HEK293 (cell line): ENCODE data around the gene RUFY2.

ENCODE experiments used
- OSR2 ChIP-seq: fragments of 450-650 bp; formaldehyde crosslinking; IDR thresholded peaks from 2 replicates; pipeline ENCODE4 v1.5.1; 2016; ENCODE audit warnings: missing biosample characterization, missing genetic modification characterization
- YY1 ChIP-seq: fragments of 450-650 bp; formaldehyde crosslinking; IDR thresholded peaks from 2 replicates; pipeline ENCODE4 v1.5.1; 2018; ENCODE audit warnings: missing biosample characterization, missing genetic modification characterization
- ZNF776 ChIP-seq: fragments of 450-650 bp; formaldehyde crosslinking; IDR thresholded peaks from 2 replicates; pipeline ENCODE4 v1.5.0; 2017; ENCODE audit warnings: missing biosample characterization, missing genetic modification characterization, borderline replicate concordance
- TF ChIP-seq, protein P1 (sequence below): fragments of 450-650 bp; formaldehyde crosslinking; IDR thresholded peaks from 2 replicates; pipeline ENCODE4 v1.5.1; 2016; ENCODE audit warnings: missing biosample characterization, missing genetic modification characterization
- TF ChIP-seq, protein P2 (sequence below): fragments of 450-650 bp; formaldehyde crosslinking; conservative IDR thresholded peaks from 2 replicates; pipeline ENCODE4 v1.5.1; 2016; ENCODE audit warnings: low read depth, missing biosample characterization, missing genetic modification characterization

DNA sequence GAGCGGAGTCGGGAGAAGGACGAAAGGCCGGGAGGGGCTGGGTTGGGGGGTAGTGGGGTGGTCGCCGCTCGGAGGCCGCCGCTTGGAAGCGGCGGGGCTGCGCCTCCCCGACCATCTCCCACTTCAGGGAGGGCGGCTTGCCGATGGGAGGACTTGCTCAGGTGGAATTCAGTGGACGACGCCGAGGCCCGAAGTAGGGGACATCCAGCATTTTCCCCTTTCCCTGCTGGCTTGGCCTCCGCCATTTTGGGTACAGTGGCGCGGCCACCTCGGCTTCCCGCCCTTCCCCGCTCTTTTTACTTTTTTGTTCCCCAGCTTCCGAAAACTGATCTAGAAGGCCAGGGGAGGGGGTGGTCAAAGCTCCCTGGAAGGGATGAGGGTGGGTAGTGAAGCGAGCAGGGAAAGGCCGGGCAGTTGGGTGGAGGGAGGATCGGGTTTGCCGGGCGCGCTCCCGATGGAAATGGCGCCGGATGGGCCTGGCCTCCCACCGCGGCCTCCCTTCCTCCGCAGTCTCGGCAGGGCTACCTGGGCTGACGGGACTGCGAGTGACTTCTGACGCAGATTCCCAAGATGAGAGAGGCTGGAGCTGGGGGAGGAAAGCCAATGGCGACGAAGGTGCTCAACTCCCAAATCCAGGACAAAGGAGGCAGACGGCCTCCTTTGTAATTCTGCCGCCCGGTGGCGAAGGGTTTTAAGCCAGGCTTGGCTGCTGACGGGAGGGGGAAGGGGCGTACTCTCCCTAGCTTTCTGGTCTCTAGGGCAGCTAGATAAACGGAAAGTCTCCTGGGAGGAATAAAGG lies 74.6 kb downstream of the RUFY2 start, which contains the start of gene PBLD:
- TF ChIP-seq, protein P1, sequence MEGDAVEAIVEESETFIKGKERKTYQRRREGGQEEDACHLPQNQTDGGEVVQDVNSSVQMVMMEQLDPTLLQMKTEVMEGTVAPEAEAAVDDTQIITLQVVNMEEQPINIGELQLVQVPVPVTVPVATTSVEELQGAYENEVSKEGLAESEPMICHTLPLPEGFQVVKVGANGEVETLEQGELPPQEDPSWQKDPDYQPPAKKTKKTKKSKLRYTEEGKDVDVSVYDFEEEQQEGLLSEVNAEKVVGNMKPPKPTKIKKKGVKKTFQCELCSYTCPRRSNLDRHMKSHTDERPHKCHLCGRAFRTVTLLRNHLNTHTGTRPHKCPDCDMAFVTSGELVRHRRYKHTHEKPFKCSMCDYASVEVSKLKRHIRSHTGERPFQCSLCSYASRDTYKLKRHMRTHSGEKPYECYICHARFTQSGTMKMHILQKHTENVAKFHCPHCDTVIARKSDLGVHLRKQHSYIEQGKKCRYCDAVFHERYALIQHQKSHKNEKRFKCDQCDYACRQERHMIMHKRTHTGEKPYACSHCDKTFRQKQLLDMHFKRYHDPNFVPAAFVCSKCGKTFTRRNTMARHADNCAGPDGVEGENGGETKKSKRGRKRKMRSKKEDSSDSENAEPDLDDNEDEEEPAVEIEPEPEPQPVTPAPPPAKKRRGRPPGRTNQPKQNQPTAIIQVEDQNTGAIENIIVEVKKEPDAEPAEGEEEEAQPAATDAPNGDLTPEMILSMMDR (tag by site-specific recombination) = peak; percentile 91
- no peak for TF ChIP-seq ZNF776 (tag by site-specific recombination)
- TF ChIP-seq, protein P2, sequence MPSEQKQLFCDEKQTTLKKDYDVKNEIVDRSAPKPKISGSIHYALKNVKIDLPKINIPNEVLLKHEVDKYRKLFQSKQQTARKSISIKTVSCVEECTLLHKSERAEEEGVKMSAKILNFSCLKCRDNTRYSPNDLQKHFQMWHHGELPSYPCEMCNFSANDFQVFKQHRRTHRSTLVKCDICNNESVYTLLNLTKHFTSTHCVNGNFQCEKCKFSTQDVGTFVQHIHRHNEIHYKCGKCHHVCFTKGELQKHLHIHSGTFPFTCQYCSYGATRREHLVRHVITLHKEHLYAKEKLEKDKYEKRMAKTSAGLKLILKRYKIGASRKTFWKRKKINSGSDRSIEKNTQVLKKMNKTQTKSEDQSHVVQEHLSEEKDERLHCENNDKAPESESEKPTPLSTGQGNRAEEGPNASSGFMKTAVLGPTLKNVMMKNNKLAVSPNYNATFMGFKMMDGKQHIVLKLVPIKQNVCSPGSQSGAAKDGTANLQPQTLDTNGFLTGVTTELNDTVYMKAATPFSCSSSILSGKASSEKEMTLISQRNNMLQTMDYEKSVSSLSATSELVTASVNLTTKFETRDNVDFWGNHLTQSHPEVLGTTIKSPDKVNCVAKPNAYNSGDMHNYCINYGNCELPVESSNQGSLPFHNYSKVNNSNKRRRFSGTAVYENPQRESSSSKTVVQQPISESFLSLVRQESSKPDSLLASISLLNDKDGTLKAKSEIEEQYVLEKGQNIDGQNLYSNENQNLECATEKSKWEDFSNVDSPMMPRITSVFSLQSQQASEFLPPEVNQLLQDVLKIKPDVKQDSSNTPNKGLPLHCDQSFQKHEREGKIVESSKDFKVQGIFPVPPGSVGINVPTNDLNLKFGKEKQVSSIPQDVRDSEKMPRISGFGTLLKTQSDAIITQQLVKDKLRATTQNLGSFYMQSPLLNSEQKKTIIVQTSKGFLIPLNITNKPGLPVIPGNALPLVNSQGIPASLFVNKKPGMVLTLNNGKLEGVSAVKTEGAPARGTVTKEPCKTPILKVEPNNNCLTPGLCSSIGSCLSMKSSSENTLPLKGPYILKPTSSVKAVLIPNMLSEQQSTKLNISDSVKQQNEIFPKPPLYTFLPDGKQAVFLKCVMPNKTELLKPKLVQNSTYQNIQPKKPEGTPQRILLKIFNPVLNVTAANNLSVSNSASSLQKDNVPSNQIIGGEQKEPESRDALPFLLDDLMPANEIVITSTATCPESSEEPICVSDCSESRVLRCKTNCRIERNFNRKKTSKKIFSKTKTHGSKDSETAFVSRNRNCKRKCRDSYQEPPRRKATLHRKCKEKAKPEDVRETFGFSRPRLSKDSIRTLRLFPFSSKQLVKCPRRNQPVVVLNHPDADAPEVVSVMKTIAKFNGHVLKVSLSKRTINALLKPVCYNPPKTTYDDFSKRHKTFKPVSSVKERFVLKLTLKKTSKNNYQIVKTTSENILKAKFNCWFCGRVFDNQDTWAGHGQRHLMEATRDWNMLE (tag by site-specific recombination) = no peak
- 0 out of 2 replicates have a peak, but pooled peaks have one; percentile 11 for TF ChIP-seq OSR2 (tag by site-specific recombination)
- TF ChIP-seq YY1 (tag by site-specific recombination) = peak; percentile 94
